A549 (cell line): Measurements from ENCODE around the gene TGFBR2. TPM values are rescaled to one million over a fixed set of nuclear protein-coding genes. Genes with fewer than 3 reads are reported as not detected.
A peak's percentile ranks its signal among the peaks of the same experiment; 100 is the strongest.

Source experiments
- ATAC-seq, 2 experiments: fragments of 200-7000 bp in 1 of 2; fragments of >200 bp in 1 of 2; cut with Nextera tagmentation in 1 of 2; cut with Tn5 transposase in 1 of 2; 3 replicates each; pipeline versions ENCODE4 v1.8.0 to v1.9.1; 2018 to 2020; ENCODE audit warnings: mild to moderate bottlenecking in 1 of 2, moderate library complexity in 1 of 2
- CTCF ChIA-PET: fragments of 300-600 bp; sonication (Branson Sonifier 250); formaldehyde crosslinking; extraction: SDS; loops from one replicate; lab custom pipeline; 2021; ENCODE audit warnings: antibody characterized with exemption, inconsistent platforms; lab: Yijun Ruan, JAX
- POLR2A ChIA-PET: fragments of 350-600 bp; formaldehyde crosslinking; extraction: SDS; loops from one replicate; lab custom pipeline; 2021; ENCODE audit warnings: antibody characterized with exemption, inconsistent platforms; lab: Yijun Ruan, JAX
- DNase-seq, 2 experiments: peaks; one replicate each; pipeline versions ENCODE4 v3.0.0 to v3.0.0-alpha.2; 2011 to 2016; ENCODE audit warnings: low read depth in 1 of 2, low spot score in 1 of 2
- FAIRE-seq: peaks from 2 replicates; lab custom pipeline; 2011; peaks lifted over from hg19 to GRCh38; lab: Jason Lieb, UNC
- H3K27ac ChIP-seq, 2 experiments: fragments of >200 bp; sonication (Bioruptor Twin); formaldehyde crosslinking; 3 replicates each; pipeline ENCODE4 v1.5.1; 2016 to 2017
- H3K4me1 ChIP-seq: fragments of >200 bp; sonication (Bioruptor Twin); formaldehyde crosslinking; 3 replicates; pipeline ENCODE4 v1.6.1; 2016
- H3K4me2 ChIP-seq: fragments of >200 bp; sonication (Bioruptor Twin); formaldehyde crosslinking; 3 replicates; pipeline ENCODE4 v1.6.1; 2016
- H3K4me3 ChIP-seq: fragments of >200 bp; sonication (Bioruptor Twin); formaldehyde crosslinking; 3 replicates; pipeline ENCODE4 v1.5.1; 2016
- H3K9me3 ChIP-seq: fragments of >200 bp; sonication (Bioruptor Twin); formaldehyde crosslinking; 3 replicates; pipeline ENCODE4 v1.6.1; 2016
- BHLHE40 ChIP-seq: IDR thresholded peaks from 2 replicates; pipeline ENCODE4 v1.6.1; 2012; ENCODE audit warnings: low read depth, low read length, inconsistent platforms
- CBX8 ChIP-seq: fragments of 200-600 bp; sonication (generic); IDR thresholded peaks from 2 replicates; pipeline ENCODE4 v1.6.1; 2016
- CHD2 ChIP-seq: fragments of 150-350 bp; IDR thresholded peaks from 2 replicates; pipeline ENCODE4 v1.6.1; 2014; ENCODE audit warnings: low read length; ENCODE audit not compliant: partially characterized antibody
- CHD4 ChIP-seq: fragments of 200-600 bp; sonication (generic); IDR thresholded peaks from 2 replicates; pipeline ENCODE4 v1.6.1; 2016; ENCODE audit warnings: antibody characterized with exemption, mild to moderate bottlenecking, borderline replicate concordance
- ESRRA ChIP-seq: fragments of 150-350 bp; IDR thresholded peaks from 2 replicates; pipeline ENCODE4 v1.6.1; 2014; ENCODE audit warnings: mild to moderate bottlenecking, low read length, borderline replicate concordance
- FOSB ChIP-seq: fragments of 250-450 bp; sonication (Bioruptor Pico); IDR thresholded peaks from 2 replicates; pipeline ENCODE4 v1.5.0; 2020; ENCODE audit warnings: mild to moderate bottlenecking, moderate library complexity
- HEYL ChIP-seq: fragments of 250-450 bp; sonication (Bioruptor Pico); IDR thresholded peaks from 2 replicates; pipeline ENCODE4 v1.8.0; 2021; ENCODE audit warnings: mild to moderate bottlenecking, moderate library complexity
- MAZ ChIP-seq: fragments of 150-350 bp; IDR thresholded peaks from 2 replicates; pipeline ENCODE4 v1.6.1; 2014; ENCODE audit warnings: antibody characterized with exemption, low read depth, low read length, borderline replicate concordance
- MYC ChIP-seq: IDR thresholded peaks from 2 replicates; pipeline ENCODE4 v1.6.1; 2012; ENCODE audit warnings: mild to moderate bottlenecking, inconsistent platforms, low read length, improper control_type of control experiment, borderline replicate concordance
- NFE2L2 ChIP-seq: fragments of 150-350 bp; conservative IDR thresholded peaks from 2 replicates; pipeline ENCODE4 v1.6.1; 2014; ENCODE audit warnings: low read length
- RCOR1 ChIP-seq: fragments of 150-350 bp; IDR thresholded peaks from 2 replicates; pipeline ENCODE4 v1.6.1; 2014; ENCODE audit warnings: antibody characterized with exemption, low read length, low read depth
- ZNF302 ChIP-seq: fragments of 250-450 bp; sonication (Bioruptor Pico); IDR thresholded peaks from 2 replicates; pipeline ENCODE4 v1.9.0; 2021; ENCODE audit warnings: inconsistent platforms, mild to moderate bottlenecking, moderate library complexity
- WGBS: methylation state at CpG from one replicate; pipeline ENCODE4 v1.1.6; 2017; ENCODE audit errors: missing lambda C conversion rate; 5-methylcytosine and 5-hydroxymethylcytosine counted together
- polyA plus RNA-seq, 4 experiments: library from polyadenylated mRNA; depleted of rRNA in 3 of 4; stranded (reverse); fragments of >200 nt; fragmentation: RNase III in 1 of 4; extraction: RNeasy Plus Mini Kit Qiagen cat#74134 plus additional on column Dnase treatment in 1 of 4; gene quantifications; 2 replicates in 3 of 4; 3 replicates in 1 of 4; pipeline ENCODE4 v1.2.3, GENCODE V29; 2011 to 2017
- TF ChIP-seq, protein P1 (sequence below): fragments of 250-450 bp; sonication (Bioruptor Pico); IDR thresholded peaks from 2 replicates; pipeline ENCODE4 v1.5.0; 2021; ENCODE audit warnings: mild to moderate bottlenecking, moderate library complexity, borderline replicate concordance
- TF ChIP-seq, protein P2 (sequence below): IDR thresholded peaks from 2 replicates; pipeline ENCODE4 v1.6.1; 2012
- TF ChIP-seq, protein P3 (sequence below): fragments of 150-350 bp; IDR thresholded peaks from 2 replicates; pipeline ENCODE4 v1.6.1; 2014; ENCODE audit warnings: low read depth, mild to moderate bottlenecking, low read length
- TF ChIP-seq, protein P4 (sequence below): IDR thresholded peaks from 2 replicates; pipeline ENCODE4 v1.6.1; 2012; ENCODE audit warnings: low read depth, borderline replicate concordance
- TF ChIP-seq, protein P5 (sequence below): fragments of 250-450 bp; sonication (Bioruptor Pico); IDR thresholded peaks from 2 replicates; pipeline ENCODE4 v1.5.0; 2020; ENCODE audit warnings: low read depth, mild to moderate bottlenecking, moderate library complexity
- TF ChIP-seq, protein P6 (sequence below): fragments of >200 bp; sonication (Bioruptor Twin); formaldehyde crosslinking; IDR thresholded peaks from 3 replicates; pipeline ENCODE4 v1.5.1; 2016
- TF ChIP-seq, protein P7 (sequence below): fragments of 450-650 bp; IDR thresholded peaks from 2 replicates; pipeline ENCODE4 v1.6.1; 2014; ENCODE audit warnings: antibody characterized with exemption
- TF ChIP-seq, protein P8 (sequence below): fragments of 200-600 bp; sonication (generic); IDR thresholded peaks from 2 replicates; pipeline ENCODE4 v1.6.1; 2016; ENCODE audit warnings: antibody characterized with exemption, mild to moderate bottlenecking, moderate library complexity

TGFBR2 gene
- polyA plus RNA-seq, 2 of the 4 experiments (the other 2 are of a cell fraction), result 48.5 to 97.4 TPM

DNA sequence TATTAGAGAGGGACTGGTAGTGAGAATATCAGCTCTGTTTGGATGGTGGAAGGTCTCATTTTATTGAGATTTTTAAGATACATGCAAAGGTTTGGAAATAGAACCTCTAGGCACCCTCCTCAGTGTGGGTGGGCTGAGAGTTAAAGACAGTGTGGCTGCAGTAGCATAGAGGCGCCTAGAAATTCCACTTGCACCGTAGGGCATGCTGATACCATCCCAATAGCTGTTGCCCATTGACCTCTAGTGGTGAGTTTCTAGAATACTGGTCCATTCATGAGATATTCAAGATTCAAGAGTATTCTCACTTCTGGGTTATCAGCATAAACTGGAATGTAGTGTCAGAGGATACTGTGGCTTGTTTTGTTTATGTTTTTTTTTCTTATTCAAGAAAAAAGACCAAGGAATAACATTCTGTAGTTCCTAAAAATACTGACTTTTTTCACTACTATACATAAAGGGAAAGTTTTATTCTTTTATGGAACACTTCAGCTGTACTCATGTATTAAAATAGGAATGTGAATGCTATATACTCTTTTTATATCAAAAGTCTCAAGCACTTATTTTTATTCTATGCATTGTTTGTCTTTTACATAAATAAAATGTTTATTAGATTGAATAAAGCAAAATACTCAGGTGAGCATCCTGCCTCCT is 87.2 kb downstream of the TGFBR2 start (continued):
- TF ChIP-seq, protein P1, sequence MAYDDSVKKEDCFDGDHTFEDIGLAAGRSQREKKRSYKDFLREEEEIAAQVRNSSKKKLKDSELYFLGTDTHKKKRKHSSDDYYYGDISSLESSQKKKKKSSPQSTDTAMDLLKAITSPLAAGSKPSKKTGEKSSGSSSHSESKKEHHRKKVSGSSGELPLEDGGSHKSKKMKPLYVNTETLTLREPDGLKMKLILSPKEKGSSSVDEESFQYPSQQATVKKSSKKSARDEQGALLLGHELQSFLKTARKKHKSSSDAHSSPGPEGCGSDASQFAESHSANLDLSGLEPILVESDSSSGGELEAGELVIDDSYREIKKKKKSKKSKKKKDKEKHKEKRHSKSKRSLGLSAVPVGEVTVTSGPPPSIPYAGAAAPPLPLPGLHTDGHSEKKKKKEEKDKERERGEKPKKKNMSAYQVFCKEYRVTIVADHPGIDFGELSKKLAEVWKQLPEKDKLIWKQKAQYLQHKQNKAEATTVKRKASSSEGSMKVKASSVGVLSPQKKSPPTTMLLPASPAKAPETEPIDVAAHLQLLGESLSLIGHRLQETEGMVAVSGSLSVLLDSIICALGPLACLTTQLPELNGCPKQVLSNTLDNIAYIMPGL, result no peak
- no peak for TF ChIP-seq ESRRA
- TF ChIP-seq, protein P2, sequence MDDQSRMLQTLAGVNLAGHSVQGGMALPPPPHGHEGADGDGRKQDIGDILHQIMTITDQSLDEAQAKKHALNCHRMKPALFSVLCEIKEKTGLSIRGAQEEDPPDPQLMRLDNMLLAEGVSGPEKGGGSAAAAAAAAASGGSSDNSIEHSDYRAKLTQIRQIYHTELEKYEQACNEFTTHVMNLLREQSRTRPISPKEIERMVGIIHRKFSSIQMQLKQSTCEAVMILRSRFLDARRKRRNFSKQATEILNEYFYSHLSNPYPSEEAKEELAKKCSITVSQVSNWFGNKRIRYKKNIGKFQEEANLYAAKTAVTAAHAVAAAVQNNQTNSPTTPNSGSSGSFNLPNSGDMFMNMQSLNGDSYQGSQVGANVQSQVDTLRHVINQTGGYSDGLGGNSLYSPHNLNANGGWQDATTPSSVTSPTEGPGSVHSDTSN, result no peak
- TF ChIP-seq ZNF302 (CRISPR knock-in tag), result no peak
- TF ChIP-seq, protein P3, sequence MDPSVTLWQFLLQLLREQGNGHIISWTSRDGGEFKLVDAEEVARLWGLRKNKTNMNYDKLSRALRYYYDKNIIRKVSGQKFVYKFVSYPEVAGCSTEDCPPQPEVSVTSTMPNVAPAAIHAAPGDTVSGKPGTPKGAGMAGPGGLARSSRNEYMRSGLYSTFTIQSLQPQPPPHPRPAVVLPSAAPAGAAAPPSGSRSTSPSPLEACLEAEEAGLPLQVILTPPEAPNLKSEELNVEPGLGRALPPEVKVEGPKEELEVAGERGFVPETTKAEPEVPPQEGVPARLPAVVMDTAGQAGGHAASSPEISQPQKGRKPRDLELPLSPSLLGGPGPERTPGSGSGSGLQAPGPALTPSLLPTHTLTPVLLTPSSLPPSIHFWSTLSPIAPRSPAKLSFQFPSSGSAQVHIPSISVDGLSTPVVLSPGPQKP, result no peak
- no peak for TF ChIP-seq CHD2
- TF ChIP-seq, protein P4, sequence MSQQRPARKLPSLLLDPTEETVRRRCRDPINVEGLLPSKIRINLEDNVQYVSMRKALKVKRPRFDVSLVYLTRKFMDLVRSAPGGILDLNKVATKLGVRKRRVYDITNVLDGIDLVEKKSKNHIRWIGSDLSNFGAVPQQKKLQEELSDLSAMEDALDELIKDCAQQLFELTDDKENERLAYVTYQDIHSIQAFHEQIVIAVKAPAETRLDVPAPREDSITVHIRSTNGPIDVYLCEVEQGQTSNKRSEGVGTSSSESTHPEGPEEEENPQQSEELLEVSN, result no peak
- TF ChIP-seq, protein P5, sequence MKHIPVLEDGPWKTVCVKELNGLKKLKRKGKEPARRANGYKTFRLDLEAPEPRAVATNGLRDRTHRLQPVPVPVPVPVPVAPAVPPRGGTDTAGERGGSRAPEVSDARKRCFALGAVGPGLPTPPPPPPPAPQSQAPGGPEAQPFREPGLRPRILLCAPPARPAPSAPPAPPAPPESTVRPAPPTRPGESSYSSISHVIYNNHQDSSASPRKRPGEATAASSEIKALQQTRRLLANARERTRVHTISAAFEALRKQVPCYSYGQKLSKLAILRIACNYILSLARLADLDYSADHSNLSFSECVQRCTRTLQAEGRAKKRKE (CRISPR knock-in tag), result no peak

DNA sequence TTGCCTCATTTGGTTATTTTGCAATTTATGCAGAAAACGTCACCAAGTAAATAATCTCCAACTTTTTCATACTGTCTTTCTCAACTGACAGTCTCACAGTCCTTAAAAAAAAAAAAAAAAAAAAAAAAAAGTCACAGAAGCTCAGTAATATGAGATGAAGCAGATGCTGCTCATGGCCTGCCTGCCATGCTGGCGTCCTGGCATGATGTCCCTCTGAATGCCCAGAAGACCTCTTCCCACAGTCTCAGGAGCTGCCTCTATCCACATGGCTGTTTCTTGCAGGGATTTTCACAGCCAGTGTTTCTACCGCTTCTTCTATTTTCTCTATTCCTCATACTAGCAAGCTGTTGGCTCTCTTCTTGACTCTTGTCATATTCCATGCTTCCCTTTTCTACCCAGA is 87.7 kb downstream of the TGFBR2 start:
- ATAC-seq, result no peak
- H3K4me1 ChIP-seq, result peaks cover 36% of the 10 kb centered on the region
- no peaks in the 10 kb centered on the region for H3K9me3 ChIP-seq
- CTCF ChIA-PET, result interaction anchor here (0.6 to 5.0 kb wide), 50 partner anchors 9 to 732 kb away, joined by 3 to 54 read pairs (median 5); partner anchors contain the start of gene TGFBR2
- DNase-seq, result no peak
- POLR2A ChIA-PET, result no interaction called here
- TF ChIP-seq, protein P5 (CRISPR knock-in tag), result no peak
- TF ChIP-seq CBX8 (no peak), FOSB (no peak), RCOR1 (no peak), HEYL (CRISPR knock-in tag) (no peak), ZNF302 (CRISPR knock-in tag) (no peak), BHLHE40 (no peak), MYC (no peak), CHD4 (no peak), MAZ (no peak), NFE2L2 (no peak)
- TF ChIP-seq, protein P6, sequence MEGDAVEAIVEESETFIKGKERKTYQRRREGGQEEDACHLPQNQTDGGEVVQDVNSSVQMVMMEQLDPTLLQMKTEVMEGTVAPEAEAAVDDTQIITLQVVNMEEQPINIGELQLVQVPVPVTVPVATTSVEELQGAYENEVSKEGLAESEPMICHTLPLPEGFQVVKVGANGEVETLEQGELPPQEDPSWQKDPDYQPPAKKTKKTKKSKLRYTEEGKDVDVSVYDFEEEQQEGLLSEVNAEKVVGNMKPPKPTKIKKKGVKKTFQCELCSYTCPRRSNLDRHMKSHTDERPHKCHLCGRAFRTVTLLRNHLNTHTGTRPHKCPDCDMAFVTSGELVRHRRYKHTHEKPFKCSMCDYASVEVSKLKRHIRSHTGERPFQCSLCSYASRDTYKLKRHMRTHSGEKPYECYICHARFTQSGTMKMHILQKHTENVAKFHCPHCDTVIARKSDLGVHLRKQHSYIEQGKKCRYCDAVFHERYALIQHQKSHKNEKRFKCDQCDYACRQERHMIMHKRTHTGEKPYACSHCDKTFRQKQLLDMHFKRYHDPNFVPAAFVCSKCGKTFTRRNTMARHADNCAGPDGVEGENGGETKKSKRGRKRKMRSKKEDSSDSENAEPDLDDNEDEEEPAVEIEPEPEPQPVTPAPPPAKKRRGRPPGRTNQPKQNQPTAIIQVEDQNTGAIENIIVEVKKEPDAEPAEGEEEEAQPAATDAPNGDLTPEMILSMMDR, result no peak
- TF ChIP-seq, protein P7, sequence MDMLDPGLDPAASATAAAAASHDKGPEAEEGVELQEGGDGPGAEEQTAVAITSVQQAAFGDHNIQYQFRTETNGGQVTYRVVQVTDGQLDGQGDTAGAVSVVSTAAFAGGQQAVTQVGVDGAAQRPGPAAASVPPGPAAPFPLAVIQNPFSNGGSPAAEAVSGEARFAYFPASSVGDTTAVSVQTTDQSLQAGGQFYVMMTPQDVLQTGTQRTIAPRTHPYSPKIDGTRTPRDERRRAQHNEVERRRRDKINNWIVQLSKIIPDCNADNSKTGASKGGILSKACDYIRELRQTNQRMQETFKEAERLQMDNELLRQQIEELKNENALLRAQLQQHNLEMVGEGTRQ, result no peak
- TF ChIP-seq, protein P8, sequence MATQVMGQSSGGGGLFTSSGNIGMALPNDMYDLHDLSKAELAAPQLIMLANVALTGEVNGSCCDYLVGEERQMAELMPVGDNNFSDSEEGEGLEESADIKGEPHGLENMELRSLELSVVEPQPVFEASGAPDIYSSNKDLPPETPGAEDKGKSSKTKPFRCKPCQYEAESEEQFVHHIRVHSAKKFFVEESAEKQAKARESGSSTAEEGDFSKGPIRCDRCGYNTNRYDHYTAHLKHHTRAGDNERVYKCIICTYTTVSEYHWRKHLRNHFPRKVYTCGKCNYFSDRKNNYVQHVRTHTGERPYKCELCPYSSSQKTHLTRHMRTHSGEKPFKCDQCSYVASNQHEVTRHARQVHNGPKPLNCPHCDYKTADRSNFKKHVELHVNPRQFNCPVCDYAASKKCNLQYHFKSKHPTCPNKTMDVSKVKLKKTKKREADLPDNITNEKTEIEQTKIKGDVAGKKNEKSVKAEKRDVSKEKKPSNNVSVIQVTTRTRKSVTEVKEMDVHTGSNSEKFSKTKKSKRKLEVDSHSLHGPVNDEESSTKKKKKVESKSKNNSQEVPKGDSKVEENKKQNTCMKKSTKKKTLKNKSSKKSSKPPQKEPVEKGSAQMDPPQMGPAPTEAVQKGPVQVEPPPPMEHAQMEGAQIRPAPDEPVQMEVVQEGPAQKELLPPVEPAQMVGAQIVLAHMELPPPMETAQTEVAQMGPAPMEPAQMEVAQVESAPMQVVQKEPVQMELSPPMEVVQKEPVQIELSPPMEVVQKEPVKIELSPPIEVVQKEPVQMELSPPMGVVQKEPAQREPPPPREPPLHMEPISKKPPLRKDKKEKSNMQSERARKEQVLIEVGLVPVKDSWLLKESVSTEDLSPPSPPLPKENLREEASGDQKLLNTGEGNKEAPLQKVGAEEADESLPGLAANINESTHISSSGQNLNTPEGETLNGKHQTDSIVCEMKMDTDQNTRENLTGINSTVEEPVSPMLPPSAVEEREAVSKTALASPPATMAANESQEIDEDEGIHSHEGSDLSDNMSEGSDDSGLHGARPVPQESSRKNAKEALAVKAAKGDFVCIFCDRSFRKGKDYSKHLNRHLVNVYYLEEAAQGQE, result no peak
- no peak for FAIRE-seq
- WGBS, result 65% methylated on average over 3 of the region's 3 CpGs
- no peak overlapping the region for H3K4me3 ChIP-seq
- H3K27ac ChIP-seq, result peak overlapping the region in 1 of 2 experiments; percentile 6; a peak in 1 of 6 replicates
- no peak overlapping the region for H3K4me2 ChIP-seq
